Chondrocyte (in vitro differentiated cells): Measurements from ENCODE around the gene P4HA1. TPM values are rescaled to one million over a fixed set of nuclear protein-coding genes. Genes with fewer than 3 reads are reported as not detected.

Source experiments
- DNase-seq: peaks from one replicate; pipeline ENCODE4 v3.0.0; 2021; ENCODE audit warnings: mixed read lengths, low spot score
- H3K27ac Mint-ChIP-seq: one replicate; pipeline ENCODE4 v1.8.0; 2021; ENCODE audit warnings: mild to moderate bottlenecking, moderate library complexity, mixed read lengths; ENCODE audit not compliant: unreplicated experiment
- H3K27me3 Mint-ChIP-seq: 2 replicates; pipeline ENCODE4 v1.8.0; 2021; ENCODE audit warnings: low read depth, mixed read lengths
- H3K36me3 Mint-ChIP-seq: 2 replicates; pipeline ENCODE4 v1.8.0; 2021; ENCODE audit warnings: low read depth, mixed read lengths
- H3K4me1 Mint-ChIP-seq: 2 replicates; pipeline ENCODE4 v1.8.0; 2021; ENCODE audit warnings: low read depth, mild to moderate bottlenecking, mixed read lengths
- H3K4me3 Mint-ChIP-seq: one replicate; pipeline ENCODE4 v1.8.0; 2021; ENCODE audit warnings: mild to moderate bottlenecking, moderate library complexity, mixed read lengths; ENCODE audit not compliant: unreplicated experiment
- H3K9me3 Mint-ChIP-seq: 2 replicates; pipeline ENCODE4 v1.8.0; 2021; ENCODE audit warnings: low read depth, mixed read lengths
- total RNA-seq: library from RNA; stranded (reverse); gene quantifications from 3 replicates; pipeline ENCODE4 v1.2.1, GENCODE V29; 2021
- TF ChIP-seq, protein P1 (sequence below): fragments of 200-600 bp; sonication (generic); IDR thresholded peaks from 2 replicates; pipeline ENCODE4 v1.5.0; 2021; ENCODE audit warnings: antibody characterized with exemption, mild to moderate bottlenecking, moderate library complexity

Gene P4HA1
- total RNA-seq, 1 donor from 2014 or later: 179 TPM

DNA sequence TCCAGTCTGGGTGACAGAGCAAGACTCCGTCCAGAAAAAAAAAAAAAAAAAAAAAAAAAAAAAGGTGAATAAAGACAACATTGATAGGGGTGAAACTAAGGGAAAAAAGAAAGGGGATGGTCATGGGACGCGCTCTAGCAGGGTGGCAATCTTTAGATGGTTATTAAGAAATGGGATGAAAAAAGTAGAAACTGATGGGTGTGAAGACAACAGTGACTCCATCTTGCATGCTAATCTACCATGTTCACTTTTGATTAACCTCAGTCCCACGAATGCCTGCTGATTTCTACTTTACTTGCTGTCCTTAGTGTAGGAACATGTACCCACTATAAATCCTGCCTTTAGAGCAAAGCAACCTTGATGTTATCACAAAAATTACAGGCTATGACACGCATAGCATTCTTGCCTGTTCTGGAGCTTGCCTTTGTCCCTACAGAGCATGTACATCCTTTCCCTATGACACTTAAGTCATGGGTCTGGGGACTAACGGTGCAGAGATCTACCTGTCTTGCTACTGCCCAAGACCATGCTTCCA lies 38.5 kb downstream of the P4HA1 start:
- Mint-ChIP-seq H3K9me3 (no peaks in the 10 kb centered on the region), H3K27me3 (no peaks in the 10 kb centered on the region), H3K4me3 (no peak overlapping the region), H3K36me3 (peaks cover 13% of the 10 kb centered on the region), H3K27ac (no peak overlapping the region), H3K4me1 (peaks cover 24% of the 10 kb centered on the region)
- TF ChIP-seq, protein P1, sequence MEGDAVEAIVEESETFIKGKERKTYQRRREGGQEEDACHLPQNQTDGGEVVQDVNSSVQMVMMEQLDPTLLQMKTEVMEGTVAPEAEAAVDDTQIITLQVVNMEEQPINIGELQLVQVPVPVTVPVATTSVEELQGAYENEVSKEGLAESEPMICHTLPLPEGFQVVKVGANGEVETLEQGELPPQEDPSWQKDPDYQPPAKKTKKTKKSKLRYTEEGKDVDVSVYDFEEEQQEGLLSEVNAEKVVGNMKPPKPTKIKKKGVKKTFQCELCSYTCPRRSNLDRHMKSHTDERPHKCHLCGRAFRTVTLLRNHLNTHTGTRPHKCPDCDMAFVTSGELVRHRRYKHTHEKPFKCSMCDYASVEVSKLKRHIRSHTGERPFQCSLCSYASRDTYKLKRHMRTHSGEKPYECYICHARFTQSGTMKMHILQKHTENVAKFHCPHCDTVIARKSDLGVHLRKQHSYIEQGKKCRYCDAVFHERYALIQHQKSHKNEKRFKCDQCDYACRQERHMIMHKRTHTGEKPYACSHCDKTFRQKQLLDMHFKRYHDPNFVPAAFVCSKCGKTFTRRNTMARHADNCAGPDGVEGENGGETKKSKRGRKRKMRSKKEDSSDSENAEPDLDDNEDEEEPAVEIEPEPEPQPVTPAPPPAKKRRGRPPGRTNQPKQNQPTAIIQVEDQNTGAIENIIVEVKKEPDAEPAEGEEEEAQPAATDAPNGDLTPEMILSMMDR: no peak
- no peak for DNase-seq

DNA sequence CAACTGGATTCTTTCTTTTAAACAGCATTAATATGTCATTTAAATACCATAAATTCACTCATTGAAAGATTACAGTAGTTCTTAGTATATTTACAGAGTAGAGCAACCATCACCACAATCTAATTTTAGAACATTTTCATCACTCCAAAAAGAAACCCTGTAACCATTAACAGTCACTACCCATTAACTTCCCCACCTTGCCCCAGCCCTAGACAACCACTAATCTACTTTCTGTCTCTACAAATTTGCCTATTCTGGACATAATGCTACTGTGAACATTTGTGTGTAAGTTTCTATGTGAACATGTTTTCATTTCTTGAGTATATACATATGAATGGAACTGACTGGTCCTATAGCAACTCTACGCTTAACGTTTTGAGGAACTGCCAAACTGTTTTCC lies 42.4 kb downstream of the P4HA1 start:
- H3K9me3 Mint-ChIP-seq: no peaks in the 10 kb centered on the region
- TF ChIP-seq, protein P1: no peak
- H3K36me3 Mint-ChIP-seq: peaks cover 18% of the 10 kb centered on the region
- no peaks in the 10 kb centered on the region for H3K27me3 Mint-ChIP-seq
- no peak for DNase-seq
- H3K4me1 Mint-ChIP-seq: peaks cover 3% of the 10 kb centered on the region
- H3K27ac Mint-ChIP-seq: no peak overlapping the region
- no peak overlapping the region for H3K4me3 Mint-ChIP-seq

DNA sequence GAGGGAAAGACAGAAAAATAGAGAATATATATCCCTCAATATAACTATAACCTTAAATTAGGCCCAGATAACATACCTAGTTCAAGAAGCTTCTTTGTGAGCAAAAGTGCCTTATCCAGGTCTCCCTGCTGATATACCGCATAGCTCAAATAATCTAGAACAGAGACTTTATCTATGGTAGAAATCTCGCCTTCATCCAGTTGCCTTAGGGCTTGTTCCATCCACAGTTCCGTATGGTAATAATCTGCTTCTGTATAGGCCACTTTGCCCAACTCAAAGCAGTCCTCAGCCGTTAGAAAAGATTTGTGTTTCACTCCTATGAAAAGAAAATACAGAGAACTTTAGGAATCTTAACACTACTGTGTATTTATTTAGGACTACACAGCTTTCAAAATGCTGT lies 43.4 kb downstream of the P4HA1 start:
- Mint-ChIP-seq H3K4me1 (peaks cover 3% of the 10 kb centered on the region), H3K27me3 (no peaks in the 10 kb centered on the region), H3K36me3 (peaks cover 17% of the 10 kb centered on the region), H3K4me3 (no peak overlapping the region), H3K27ac (no peak overlapping the region), H3K9me3 (no peaks in the 10 kb centered on the region)
- TF ChIP-seq, protein P1: no peak
- no peak for DNase-seq

DNA sequence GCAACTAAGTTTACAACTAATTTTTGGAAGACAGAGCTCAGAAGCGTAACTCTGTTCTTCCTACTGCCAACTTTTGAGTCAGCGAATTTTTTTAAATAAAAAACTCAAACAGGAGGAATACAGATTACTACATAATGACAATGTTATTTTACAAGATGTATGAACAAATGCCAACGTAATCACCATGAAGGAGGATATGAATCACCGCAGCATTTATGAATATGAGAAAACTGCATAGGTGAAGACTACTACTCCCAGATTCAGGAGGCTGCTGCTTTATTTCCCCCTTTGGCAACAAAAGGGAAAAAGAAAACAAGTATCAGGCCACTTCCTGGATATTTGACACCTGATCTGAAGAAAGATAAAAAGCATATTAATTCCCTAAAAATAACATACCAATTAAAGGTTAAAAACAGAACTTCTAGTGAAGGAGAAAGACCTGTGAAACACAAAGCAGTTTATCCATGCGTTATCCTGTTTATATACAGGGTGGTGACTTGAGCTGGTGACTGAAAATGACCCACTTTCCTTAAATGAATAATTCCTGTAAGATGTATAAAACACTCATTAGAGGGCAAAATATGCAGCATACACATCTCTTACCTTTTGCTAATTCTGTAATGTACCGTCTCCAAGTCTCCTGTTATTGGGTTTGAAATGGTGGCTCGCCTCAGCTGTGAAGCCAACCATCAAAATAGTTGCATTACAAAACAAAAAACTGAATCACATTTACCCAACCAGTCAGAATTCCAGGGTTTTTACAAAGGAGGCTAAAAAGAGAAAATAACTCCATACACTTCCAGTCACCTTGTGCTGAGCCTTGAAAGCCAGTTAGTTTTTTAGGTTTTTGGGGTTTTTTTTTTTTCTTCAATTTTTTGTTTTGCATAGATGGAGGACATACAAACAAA lies 52.0 kb downstream of the P4HA1 start:
- no peak for DNase-seq
- Mint-ChIP-seq H3K27ac (peak overlapping the region; percentile 95), H3K36me3 (peaks cover 10% of the 10 kb centered on the region), H3K9me3 (no peaks in the 10 kb centered on the region), H3K4me3 (peak overlapping the region; percentile 12), H3K4me1 (peaks cover 28% of the 10 kb centered on the region), H3K27me3 (no peaks in the 10 kb centered on the region)
- TF ChIP-seq, protein P1: no peak

DNA sequence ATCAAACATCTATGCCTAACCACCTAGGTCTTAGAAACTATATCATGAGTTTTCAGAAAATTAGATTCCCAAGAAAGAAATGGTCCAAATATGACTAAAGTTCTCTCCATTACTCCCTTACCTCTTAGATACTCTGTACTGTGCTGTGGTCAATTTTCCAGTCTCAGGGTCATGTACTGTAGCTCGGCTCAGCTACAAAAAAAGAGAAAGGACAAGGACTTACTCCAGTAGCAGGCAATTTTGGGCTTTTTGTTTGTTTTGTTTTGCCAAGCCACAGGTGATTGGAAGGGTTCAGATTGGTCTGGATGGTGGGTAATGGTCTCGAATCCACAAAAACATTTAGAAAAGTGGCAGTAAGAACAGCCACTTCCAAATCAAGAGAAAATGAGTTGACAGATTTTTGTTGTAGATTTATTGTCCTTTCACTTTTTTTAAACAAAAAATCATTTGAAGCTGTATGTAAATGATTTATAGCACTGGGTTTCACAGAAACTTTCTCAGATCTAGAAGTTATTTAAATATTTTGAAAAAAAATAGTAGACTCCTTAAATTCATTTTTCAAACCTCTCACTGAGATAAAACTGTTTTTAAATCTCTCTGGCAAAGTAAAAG lies 52.8 kb downstream of the P4HA1 start:
- H3K9me3 Mint-ChIP-seq: no peaks in the 10 kb centered on the region
- DNase-seq: no peak
- H3K36me3 Mint-ChIP-seq: peaks cover 8% of the 10 kb centered on the region
- TF ChIP-seq, protein P1: no peak
- H3K27ac Mint-ChIP-seq: peak overlapping the region; percentile 95
- peaks cover 32% of the 10 kb centered on the region for H3K4me1 Mint-ChIP-seq
- H3K4me3 Mint-ChIP-seq: peak overlapping the region; percentile 12
- H3K27me3 Mint-ChIP-seq: no peaks in the 10 kb centered on the region
